ENCODE measurements around the gene VRK2.
A peak's percentile ranks its signal among the peaks of the same experiment; 100 is the strongest.

Gene VRK2

GRCh38 chr2:58046585-58047372 is at the start of gene VRK2:
TSS of gene VRK2 (plus strand) at chr2:58046806. CDS start at chr2:58048832, 2,026 bp downstream.
- peak; percentile 84 for DNase-seq

DNA sequence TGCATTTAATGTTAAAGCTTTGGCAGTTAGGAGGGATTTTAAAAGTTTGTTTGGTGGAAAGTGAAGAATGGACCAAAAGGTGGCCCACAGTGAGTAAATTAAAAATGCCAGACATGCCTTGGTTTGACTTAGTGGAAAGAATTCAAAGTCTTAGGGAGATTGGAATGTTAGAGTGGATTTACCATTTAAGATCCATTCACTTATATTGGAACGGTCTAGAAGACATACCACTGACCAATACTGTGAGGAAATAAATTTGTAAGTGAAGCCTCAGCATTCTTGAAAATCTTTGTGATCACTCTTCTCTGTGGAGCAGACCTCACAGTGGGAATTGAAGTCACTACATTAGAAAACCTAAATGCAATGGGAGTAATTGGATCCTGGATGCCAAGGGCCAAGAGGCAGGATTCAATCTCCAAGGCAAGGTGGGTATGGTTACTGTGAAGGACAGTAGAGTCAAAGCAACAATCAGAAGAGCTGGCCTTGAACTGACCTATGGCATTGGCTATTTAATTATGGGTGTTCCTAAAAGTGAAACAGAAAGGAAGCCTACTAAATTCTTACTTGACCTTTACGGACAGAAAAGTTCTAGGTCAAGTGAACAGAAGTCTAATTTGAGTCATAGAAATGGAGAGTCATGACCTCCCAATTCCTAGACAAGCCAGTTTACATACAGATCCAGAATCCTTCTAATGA is 40.2 kb upstream of the VRK2 start:
- no peak for DNase-seq

DNA sequence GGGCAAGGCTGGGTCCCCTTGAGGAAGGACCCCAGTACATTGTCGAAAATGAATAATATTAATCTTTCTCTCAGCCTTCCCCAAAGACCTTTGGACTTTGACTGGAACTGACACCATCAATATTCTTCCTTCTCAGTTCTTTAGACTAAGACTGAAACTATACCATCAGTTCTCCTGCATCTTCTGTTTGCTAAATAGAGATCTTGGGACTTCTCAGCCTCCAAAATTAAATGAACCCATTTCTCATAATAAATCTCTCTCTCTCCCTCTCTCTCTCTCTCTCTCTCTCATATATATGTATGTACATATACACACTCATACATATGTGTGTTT is 39.7 kb upstream of the VRK2 start:
- no peak for DNase-seq

DNA sequence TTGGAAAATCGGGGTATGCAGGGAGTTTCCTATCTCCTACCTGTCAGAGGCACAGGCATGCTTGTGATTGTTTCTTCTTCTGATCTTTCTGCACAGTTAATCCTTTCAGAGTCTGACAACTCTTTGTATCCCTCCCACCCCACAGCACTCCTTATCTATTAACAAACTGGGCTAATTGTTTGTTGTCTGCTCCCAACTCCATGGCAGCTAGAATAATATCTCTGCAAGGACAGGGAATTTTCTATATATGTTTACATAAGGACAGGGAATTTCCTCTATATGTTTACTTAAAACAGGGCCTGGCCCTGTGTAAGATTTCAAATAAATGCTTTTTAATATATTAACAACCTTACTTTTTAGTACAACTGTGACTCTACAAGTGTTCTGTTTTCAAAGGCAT is 36.0 kb upstream of the VRK2 start:
- DNase-seq: no peak

GRCh38 chr2:58019229-58019628 is 27.4 kb upstream of the VRK2 start:
- no peak for DNase-seq

GRCh38 chr2:58025150-58025933 is 21.3 kb upstream of the VRK2 start:
- no peak for DNase-seq

DNA sequence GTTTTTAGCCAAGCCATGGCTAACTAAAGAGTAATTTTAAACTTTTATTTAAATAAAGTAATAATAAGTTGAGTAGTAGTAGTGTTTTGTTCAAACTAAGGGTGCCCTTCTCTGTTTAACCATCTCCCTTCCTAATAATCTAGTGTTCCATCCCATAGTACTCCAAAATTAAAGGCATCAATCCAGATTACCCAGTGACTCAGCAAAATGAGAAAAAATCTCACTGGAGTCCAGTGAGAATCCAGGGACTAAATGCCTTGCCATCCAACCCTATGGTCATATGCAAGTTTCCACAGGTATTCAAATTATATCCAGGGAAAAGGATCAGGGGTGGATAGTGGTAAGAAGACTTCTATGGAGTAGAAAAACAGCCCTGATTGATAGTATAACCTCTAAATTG is 19.6 kb upstream of the VRK2 start:
- DNase-seq: no peak

- DNase-seq: no peak
Measured at GRCh38 chr2:58030771-58031170, 15.8 kb upstream of the VRK2 start.

DNA sequence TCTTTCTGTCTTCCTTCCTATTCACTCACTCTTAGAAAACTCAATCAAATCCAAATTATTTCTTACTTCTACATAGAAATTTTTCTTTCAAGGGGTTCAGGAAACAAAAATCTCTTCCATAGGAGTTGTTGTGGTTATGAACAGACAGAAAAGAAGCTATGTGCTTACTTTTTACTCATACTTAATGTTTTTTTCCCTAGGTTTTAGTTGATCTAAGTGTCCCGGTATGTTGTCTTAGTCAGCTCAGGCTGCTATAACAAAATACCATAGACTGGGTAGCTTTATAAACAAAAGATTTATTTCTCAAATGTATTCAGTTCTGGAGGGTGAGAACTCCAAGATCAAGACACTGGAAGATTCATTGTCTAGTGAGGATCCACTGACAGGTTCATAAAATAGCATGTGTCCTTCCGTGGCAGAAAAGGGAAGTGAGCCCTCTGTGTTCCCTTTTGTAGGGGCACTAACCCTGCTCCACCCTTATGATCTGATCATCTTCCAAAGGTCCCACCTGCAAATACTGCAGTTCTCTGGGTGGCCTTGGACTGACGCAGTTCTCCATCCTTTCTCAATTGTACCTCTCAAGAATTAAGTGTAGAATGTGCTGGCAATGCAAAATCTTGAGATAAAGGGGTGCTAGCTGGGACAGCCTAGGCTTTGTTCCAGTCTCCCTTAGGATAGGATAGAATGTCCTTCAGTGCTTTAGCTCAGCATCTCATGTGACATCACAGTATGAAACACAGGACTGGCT is 14.4 kb upstream of the VRK2 start:
- no peak for DNase-seq

DNA sequence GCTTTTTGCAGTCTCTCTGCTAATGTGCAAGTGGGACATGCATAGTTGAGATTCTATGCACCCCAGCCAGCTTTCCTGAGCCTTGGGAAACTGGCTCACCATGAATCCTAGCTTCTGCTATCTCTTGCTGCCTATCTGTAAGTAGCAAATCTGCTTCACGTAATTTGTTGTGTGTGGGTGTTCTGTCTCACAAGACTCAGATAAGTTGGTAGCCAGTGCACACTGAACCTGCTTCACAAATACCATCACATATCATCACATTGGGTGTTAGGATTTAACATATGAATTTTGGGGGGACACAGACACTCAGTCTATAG is 13.9 kb upstream of the VRK2 start:
- DNase-seq: no peak

- DNase-seq: no peak
Measured at GRCh38 chr2:58033530-58033929, 13.1 kb upstream of the VRK2 start.

GRCh38 chr2:58035352-58035751 is 11.3 kb upstream of the VRK2 start:
- DNase-seq: no peak

DNA sequence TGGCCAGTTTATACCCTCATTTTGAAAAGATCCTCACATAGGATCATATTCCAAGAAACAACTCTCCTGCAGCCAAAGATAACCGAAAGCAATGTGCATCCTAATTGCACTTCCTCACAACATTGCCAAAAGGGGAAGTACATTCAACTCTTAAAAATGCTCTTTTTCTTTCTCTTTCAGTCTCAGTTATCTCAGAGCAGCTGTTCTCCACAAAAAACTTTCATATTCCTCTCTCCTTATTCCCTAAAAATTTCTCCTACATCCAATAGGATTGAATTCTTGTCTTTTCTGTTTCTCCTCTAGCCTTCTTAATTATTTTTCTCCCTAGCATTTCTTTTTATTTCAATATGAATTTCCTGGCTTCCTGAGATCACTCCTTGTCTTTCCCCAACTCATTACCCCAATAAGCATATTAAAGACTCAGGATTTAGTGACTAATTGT is 7.4 kb upstream of the VRK2 start:
- no peak for DNase-seq

DNA sequence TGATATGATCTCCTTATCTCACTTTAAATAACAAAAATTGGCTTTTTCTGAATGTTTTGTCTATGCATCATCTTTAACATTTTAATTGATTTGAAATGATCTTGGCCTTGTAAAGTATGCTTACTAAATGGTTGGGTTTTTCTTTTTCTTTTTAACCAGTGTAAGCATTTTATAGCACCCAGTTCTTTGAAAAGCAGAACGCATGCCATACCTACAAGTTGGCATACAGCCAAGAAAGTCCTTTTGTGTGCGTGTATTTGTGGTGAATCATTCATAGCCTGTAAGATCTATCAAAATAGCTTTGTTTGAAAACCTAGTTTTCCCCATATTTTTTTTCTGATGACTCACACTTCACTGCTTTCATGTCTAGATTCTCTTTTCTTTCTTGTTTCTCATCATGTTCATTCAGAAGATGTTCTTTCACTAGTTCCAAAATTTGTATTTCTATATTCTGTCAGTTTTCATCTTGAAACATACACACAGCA is 4.1 kb upstream of the VRK2 start:
- peak; percentile 74 for DNase-seq

DNA sequence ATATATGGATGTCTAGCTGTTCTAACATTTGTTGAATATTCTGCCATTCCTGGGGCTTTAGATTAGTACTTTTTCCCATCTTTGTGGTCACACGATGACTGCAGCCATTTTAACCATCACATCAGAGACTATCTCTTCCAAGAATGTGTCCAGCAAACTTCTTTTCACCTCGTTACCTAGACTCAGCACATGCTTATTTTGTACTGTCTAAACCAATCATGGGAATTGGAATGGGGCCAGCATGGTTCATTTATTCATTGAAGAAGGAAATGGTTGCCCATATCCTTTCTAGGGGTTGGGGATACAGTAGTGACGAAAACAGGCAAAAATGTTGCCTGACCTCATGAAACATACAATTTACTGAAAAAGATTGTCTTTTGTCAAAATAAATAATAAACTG is 2.5 kb upstream of the VRK2 start:
- no peak for DNase-seq

DNA sequence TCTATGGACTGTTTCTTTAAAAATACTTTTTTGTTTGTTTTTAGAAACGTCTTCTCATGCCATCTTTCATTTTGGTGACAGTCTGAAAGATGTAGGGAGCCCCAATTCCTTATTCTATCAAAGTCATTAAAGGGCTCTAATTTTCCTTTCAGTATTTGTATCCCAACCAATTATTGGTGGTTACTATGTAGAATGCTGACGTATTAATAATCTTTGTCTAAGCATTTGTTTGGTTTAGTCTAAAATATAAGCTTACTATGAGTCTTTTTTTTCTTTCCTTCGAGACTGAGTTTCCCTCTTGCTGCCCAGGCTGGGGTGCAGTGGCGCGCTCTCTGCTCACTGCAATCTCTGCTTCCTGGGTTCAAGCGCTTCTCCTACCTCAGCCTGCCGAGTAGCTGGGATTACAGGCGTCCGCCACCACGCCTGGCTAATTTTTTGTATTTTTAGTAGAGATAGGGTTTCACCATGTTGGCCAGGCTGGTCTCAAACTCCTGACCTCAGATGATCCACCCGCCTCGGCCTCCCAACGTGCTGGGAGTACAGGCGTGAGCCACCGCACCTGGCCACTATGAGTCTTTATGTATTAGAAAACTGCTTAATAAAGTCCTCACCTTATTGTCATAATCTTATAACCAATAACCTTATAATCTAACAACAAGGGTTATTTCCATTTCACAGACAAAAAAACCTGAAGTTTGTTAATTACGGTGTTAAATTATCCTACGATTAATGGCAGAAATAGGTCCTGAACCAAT is 849 bp upstream of the VRK2 start:
- DNase-seq: no peak

GRCh38 chr2:58046335-58046584 is 346 bp upstream of the VRK2 start:
- no peak for DNase-seq

- DNase-seq: no peak
Measured at GRCh38 chr2:58047373-58047935, 848 bp downstream of the VRK2 start.

GRCh38 chr2:58047961-58048360 is 1.4 kb downstream of the VRK2 start:
- no peak for DNase-seq

DNA sequence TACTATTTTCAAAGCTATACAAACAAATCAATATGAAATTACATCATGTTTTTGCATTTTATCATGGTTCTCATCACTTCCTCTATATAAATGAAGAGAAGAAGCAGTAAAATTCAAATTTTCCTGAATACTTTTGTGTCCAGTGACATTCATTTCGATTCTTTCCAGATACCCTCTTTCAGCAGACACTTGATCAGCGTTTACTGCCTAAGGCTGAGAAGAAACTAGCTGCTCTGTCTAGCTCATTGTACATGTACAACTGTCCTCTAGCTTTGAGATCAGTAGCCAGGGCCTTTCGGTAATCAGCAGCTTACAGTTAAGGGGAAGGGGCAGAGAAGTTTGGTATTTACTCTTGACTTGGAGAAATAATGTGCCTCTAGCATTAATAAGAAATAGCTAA is 4.8 kb downstream of the VRK2 start:
- no peak for DNase-seq

- no peak for DNase-seq
Measured at GRCh38 chr2:58052978-58053377, 6.4 kb downstream of the VRK2 start.

- DNase-seq: no peak
Measured at GRCh38 chr2:58054264-58054663, 7.7 kb downstream of the VRK2 start.
